Measurements from ENCODE around the gene NAALADL2.

The NAALADL2 gene

DNA sequence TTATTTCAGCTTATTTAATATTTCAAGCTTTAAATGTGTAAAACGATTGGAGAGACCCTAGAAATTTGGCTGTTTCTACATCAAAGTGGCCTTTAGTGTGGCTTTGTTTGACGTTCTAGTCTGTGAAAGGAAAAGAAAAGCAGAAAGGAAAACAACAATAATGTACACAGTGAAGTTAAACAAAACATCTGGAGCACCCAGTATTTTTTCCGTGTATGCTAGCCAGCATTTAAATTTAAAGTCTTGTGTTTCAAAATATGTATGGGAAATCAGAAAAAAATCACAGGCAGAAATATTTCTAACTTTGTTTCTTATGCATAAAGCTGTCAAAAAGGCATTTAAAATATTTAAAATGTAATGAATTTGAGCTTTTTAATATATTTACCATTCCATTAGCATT, 218.1 kb downstream of the NAALADL2 start:
- TF ChIP-seq, protein P1, sequence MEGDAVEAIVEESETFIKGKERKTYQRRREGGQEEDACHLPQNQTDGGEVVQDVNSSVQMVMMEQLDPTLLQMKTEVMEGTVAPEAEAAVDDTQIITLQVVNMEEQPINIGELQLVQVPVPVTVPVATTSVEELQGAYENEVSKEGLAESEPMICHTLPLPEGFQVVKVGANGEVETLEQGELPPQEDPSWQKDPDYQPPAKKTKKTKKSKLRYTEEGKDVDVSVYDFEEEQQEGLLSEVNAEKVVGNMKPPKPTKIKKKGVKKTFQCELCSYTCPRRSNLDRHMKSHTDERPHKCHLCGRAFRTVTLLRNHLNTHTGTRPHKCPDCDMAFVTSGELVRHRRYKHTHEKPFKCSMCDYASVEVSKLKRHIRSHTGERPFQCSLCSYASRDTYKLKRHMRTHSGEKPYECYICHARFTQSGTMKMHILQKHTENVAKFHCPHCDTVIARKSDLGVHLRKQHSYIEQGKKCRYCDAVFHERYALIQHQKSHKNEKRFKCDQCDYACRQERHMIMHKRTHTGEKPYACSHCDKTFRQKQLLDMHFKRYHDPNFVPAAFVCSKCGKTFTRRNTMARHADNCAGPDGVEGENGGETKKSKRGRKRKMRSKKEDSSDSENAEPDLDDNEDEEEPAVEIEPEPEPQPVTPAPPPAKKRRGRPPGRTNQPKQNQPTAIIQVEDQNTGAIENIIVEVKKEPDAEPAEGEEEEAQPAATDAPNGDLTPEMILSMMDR (IDR thresholded peaks at IDR 0.05) = no peak

DNA sequence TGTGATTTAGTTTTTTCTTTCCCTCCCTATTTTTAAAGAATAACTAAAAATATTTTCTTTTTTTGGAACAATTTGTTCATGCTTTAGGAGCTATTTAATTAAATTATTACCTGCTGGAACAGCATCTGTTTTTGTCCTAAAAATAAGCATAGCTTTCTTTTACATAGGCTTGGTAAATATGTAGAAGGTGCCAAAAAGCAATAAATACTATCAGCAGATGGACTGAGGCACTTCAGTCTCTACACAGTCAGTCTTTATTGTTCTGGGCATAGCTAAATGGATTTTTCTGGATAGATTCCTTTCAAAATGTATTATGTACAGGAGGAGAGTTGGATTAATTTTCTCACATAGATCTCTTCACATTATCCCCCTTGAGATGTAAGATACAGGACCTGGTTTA, 223.5 kb downstream of the NAALADL2 start:
- TF ChIP-seq, protein P1 (IDR thresholded peaks at IDR 0.05) = no peak

- TF ChIP-seq, protein P1 (IDR thresholded peaks at IDR 0.05) = no peak
Observed at GRCh38 chr3:175088766-175089380, 229.7 kb downstream of the NAALADL2 start.

- TF ChIP-seq, protein P1 (IDR thresholded peaks at IDR 0.05) = no peak
Observed at GRCh38 chr3:175091426-175092114, 232.4 kb downstream of the NAALADL2 start.

DNA sequence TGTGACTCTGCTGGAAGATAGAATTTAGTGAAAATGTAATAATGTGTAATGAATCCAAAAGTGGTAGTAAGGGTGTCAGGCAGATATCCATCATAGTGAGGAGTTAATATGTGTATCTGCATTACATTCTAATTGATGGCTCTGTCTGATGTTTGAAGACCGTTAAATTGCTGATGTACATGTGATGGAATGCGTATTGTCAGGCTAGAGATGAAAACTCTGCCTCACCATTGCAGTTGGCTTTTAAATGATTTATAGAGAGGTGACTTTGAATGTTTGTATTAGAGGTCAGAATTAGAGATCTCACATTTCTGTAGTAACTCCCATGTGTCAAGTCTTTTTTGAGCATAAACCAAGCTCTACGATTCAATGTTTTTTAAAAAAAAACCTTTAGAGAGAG, 234.6 kb downstream of the NAALADL2 start:
- TF ChIP-seq, protein P1 (IDR thresholded peaks at IDR 0.05) = no peak

DNA sequence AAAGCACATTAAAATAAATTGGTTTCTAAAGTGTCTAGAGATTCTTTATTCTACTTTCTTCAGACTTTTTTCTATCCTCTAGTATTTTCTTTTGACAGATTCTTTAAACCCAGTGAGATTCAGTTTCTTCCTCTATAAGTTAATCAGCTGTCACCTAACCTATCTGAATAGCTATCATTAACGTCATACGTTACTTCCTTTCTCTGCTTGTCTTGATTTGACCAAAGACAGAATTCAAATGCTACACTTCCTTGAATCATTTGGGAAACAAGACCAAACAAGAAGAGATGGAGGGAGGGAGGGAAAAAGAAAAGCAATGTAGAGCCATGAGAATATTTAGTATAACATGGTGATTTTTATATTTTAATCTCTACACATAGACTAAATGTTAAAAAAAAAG, 235.2 kb downstream of the NAALADL2 start:
- TF ChIP-seq, protein P1 (IDR thresholded peaks at IDR 0.05) = no peak

DNA sequence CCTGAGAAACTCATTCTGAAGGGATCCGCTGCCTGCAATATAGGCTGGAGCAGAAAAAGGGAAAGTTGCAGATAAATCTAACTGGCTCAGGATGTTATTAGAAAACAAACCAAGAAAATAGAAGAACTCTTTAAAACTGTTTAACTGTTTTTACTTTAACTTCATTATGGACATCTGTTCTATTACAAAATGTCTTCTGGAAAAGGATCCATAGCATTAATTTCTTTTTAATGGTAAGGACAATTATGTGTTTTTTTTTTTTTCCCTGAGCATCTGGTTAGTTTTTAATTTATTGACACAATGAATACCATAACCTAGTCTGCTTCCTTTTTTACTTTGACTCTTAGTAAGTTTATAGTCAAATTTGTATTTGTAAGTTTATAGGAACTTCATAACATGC, 239.5 kb downstream of the NAALADL2 start:
- TF ChIP-seq, protein P1 (IDR thresholded peaks at IDR 0.05) = no peak
